Pancreas (tissue), 10 donors: ENCODE results near the gene IL31RA. TPM values are rescaled to one million over a fixed set of nuclear protein-coding genes. Genes with fewer than 3 reads are reported as not detected.

Experiments used
- ATAC-seq, 4 donors: fragments of 200-7000 bp; cut with Tn5 transposase; one replicate each; pipeline versions ENCODE4 v1.8.0 to v1.9.1; 2020; ENCODE audit warnings: mild to moderate bottlenecking in 4 of 4, moderate library complexity in 4 of 4
- DNase-seq, 6 donors: peaks; one replicate each; pipeline ENCODE4 v3.0.0-alpha.2; 2020
- FAIRE-seq: peaks from 2 replicates; lab custom pipeline; 2012; peaks lifted over from hg19 to GRCh38; lab: Jason Lieb, UNC
- H3K27ac ChIP-seq, 4 donors: fragments of 200-600 bp; sonication (generic); 1 replicate in 3 of 4; 2 replicates in 1 of 4; pipeline versions ENCODE4 v1.5.0 to v1.8.0; 2020
- H3K27me3 ChIP-seq, 4 donors: fragments of 200-600 bp; one replicate each; pipeline ENCODE4 v1.8.0; 2021
- H3K36me3 ChIP-seq, 3 donors: fragments of 200-600 bp; sonication (generic) in 1 of 3; one replicate each; pipeline versions ENCODE4 v1.5.0 to v1.8.0; 2020 to 2021
- H3K4me1 ChIP-seq, 3 donors: fragments of 200-600 bp; one replicate each; pipeline ENCODE4 v1.8.0; 2021
- H3K4me3 ChIP-seq, 4 donors: fragments of 200-600 bp; sonication (generic) in 2 of 4; one replicate each; pipeline versions ENCODE4 v1.5.0 to v1.8.0; 2020 to 2021
- H3K9me3 ChIP-seq, 4 donors: fragments of 200-600 bp; one replicate each; pipeline ENCODE4 v1.8.0; 2021
- WGBS, 2 donors: extraction: QIAGEN DNeasy Blood & Tissue Kit; methylation state at CpG; one replicate each; pipeline ENCODE4 v1.1.7; 2013; 5-methylcytosine and 5-hydroxymethylcytosine counted together
- intact Hi-C, 3 donors: fragments of 100-400 bp; cut with DNase I; formaldehyde crosslinking; loops; one replicate each; pipeline versions ENCODE4 v1.11.1 to v1.14.2; 2022
- polyA plus RNA-seq, 2 donors: library from polyadenylated mRNA; stranded (reverse); fragments of 200-250 nt; gene quantifications; one replicate each; pipeline ENCODE4 v1.2.3, GENCODE V29; 2013
- total RNA-seq, 6 donors: library from RNA; stranded (reverse); fragmentation: NEBNext Ultra II Directional in 4 of 6; extraction: Animal tissue kit (Norgen Biotek cat#: 25700) in 4 of 6; gene quantifications; one replicate each; pipeline versions ENCODE4 v1.2.1 to v1.2.4, GENCODE V29; 2021 to 2023
- TF ChIP-seq, protein P1 (sequence below), 4 donors: fragments of 200-600 bp; sonication (generic) in 3 of 4; IDR thresholded peaks; one replicate each; pipeline versions ENCODE4 v1.5.0 to v1.8.0; 2021; ENCODE audit warnings: antibody characterized with exemption in 4 of 4
- donor health status: healthy with polysubstance abuse.
- donor health status: DM: no; HTN: no; CAD: no; lungs with moderate emphysema.
- donor health status: DM: no; HTN: no; CAD: no.
- donor health status: control.
- donor health status: control.
- donor health status: Bipolar disorder and iron deficiency.
- donor health status: DM: yes; HTN: yes; CAD: no.
- donor health status: DM: no; HTN: no; CAD: no.
- donor health status: DM: no; HTN: no; CAD: no.
- donor health status: DM: yes; HTN: yes; CAD: no.

Gene IL31RA
- total and polyA plus RNA-seq, 8 donors, result 0.07 to 0.44 (median 0.24) TPM

DNA sequence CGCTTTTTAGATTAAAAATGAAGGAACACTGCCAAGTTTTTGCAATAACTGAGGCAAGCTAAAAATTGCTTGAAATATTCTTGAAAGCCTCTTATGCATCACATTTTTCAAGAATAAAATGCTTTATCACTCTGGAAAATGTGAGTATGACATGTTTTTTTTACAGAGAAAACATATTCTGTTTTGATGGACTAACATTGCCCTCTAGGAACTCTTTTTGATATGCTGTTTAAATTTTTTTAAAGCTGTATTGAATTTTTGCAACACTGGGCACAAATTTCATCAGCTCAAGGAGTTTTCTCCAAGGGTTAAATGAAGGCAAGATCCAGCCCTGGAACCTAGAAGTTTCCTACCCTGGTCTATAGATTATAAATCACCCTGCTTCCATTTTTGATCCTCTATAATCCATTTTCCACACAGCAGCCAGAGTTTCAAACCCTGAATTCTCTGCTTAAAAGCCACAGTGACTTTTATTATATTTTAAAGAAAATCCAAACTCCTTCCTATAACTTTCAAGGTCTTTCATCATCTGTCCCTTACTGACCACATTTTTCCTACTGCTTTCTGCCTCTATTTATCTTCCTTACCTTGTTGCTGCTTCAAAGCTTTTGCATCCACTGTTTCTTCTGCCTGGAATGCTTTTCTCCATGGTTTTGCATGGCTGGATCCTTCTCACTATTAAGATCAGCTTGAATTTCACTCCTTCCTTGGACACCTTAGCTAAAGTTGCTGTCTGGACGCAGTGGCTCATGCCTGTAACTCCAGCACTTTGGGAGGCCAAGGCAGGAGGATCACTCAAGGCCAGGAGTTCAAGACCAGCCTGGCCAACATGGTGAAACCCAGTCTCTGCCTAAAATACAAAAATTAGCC is 60.9 kb downstream of the IL31RA start:
- FAIRE-seq, result no peak
- Histone ChIP-seq H3K27me3 (no peaks in the 10 kb centered on the region), H3K27ac (no peak overlapping the region), H3K9me3 (no peaks in the 10 kb centered on the region), H3K4me3 (no peak overlapping the region), H3K36me3 (no peaks in the 10 kb centered on the region), H3K4me1 (no peaks in the 10 kb centered on the region)
- intact Hi-C loops, result no loop called here
- TF ChIP-seq, protein P1, sequence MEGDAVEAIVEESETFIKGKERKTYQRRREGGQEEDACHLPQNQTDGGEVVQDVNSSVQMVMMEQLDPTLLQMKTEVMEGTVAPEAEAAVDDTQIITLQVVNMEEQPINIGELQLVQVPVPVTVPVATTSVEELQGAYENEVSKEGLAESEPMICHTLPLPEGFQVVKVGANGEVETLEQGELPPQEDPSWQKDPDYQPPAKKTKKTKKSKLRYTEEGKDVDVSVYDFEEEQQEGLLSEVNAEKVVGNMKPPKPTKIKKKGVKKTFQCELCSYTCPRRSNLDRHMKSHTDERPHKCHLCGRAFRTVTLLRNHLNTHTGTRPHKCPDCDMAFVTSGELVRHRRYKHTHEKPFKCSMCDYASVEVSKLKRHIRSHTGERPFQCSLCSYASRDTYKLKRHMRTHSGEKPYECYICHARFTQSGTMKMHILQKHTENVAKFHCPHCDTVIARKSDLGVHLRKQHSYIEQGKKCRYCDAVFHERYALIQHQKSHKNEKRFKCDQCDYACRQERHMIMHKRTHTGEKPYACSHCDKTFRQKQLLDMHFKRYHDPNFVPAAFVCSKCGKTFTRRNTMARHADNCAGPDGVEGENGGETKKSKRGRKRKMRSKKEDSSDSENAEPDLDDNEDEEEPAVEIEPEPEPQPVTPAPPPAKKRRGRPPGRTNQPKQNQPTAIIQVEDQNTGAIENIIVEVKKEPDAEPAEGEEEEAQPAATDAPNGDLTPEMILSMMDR (IDR thresholded peaks at IDR 0.05), result no peak
- no peak for ATAC-seq
- DNase-seq, result no peak
- WGBS, 2 donors, result 73 to 83% methylated on average over 2 of the region's 2 CpGs

DNA sequence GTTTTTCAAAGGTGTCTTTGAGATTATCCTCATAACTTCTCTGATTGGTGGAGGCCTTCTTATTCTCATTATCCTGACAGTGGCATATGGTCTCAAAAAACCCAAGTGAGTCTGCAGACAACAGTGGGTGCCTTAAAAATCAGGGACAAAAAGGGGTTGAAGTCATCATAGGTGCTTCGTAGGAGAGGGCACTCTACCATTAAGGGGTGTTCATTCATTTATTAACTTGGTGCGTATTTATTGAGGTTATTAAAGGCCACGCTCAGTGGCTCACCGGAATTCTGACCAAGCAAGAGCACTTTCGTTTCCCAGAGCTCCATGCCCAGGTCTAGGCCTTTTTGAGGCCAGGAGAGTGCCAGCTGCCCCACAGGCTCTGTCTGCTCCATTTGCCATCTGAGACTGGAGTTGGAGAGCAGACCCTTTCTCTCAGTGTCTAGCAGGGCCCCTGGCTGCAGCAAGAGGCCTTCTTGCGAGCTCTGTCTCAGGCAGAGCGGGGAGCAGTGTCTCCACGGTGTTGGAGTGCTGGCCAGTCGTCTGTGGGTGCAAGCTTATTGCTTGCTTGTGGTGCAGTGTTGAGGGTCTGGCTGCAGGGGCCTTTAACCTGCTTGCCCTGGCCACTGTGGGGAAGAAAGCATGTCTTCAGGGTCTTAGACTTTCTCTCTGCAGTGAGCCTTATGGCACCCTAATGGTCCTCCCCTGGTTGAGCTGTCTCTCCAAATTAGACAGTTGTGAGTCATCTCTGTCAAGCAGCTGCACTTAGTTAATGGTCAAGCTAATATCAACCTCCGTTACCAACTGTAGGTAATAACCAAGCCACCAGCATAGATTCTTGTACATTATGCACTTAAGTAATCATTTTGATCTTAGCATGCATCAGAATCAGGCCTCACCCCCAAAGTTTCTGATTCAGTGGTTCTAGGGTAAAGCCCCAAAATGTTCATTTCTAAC is 62.6 kb downstream of the IL31RA start:
- H3K27me3 ChIP-seq, result no peaks in the 10 kb centered on the region
- no peak overlapping the region for H3K4me3 ChIP-seq
- TF ChIP-seq, protein P1 (IDR thresholded peaks at IDR 0.05), result no peak
- no peak for DNase-seq
- 89 to 94% methylated on average over 10 of the region's 10 CpGs for WGBS, 2 donors
- no peaks in the 10 kb centered on the region for H3K36me3 ChIP-seq
- intact Hi-C loops, result no loop called here
- H3K4me1 ChIP-seq, result no peaks in the 10 kb centered on the region
- H3K27ac ChIP-seq, result no peak overlapping the region
- no peak for ATAC-seq
- H3K9me3 ChIP-seq, result no peaks in the 10 kb centered on the region
- no peak for FAIRE-seq

DNA sequence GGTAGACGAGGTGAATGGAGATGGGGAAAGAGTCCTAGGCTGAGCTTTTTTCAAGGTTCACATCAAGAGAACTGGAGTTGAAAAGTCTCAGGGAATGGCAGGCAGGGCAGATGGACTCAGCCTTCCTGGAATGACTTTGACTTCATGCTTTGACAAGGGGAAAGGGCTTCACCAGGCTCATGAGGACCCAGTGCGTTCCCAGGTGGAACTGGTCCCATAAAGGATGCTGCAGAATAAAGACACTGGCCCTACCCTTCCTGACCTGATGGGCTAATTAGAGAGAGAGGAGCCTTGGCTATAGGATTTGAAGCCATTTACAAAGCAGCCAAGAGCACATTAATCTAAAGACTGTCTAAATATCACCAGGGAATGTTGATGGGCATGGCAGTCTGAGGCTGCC is 63.8 kb downstream of the IL31RA start:
- TF ChIP-seq, protein P1 (IDR thresholded peaks at IDR 0.05), result no peak
- no peaks in the 10 kb centered on the region for H3K36me3 ChIP-seq
- intact Hi-C loops, result no loop called here
- no peak overlapping the region for H3K27ac ChIP-seq
- no peak overlapping the region for H3K4me3 ChIP-seq
- 93 to 96% methylated on average over 2 of the region's 2 CpGs for WGBS, 2 donors
- no peaks in the 10 kb centered on the region for H3K4me1 ChIP-seq
- ATAC-seq (no peak), DNase-seq (no peak), FAIRE-seq (no peak)
- H3K9me3 ChIP-seq, result no peaks in the 10 kb centered on the region
- H3K27me3 ChIP-seq, result no peaks in the 10 kb centered on the region

DNA sequence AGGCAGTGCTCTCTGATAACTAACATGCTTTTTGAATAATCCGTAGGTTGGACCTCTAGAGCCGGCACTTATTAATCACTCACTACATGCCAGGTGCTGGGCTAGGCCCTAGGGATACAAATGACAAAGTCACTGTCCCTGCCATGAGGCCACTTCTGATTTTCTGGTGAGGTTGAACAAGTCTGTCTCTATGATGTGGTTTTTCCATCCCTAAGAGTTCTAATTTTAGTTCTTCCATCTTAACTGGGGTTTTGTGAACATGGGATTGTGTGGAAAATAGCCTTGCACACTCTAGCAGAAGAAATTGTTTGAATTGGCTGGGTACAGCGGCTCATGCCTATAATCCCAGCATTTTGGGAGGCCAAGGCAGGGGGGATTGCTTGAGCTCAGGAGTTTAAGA is 64.6 kb downstream of the IL31RA start:
- WGBS, 2 donors, result 82% methylated on average over 3 of the region's 3 CpGs
- TF ChIP-seq, protein P1 (IDR thresholded peaks at IDR 0.05), result no peak
- Histone ChIP-seq H3K36me3 (no peaks in the 10 kb centered on the region), H3K9me3 (no peaks in the 10 kb centered on the region), H3K4me1 (no peaks in the 10 kb centered on the region), H3K27ac (no peak overlapping the region), H3K27me3 (no peaks in the 10 kb centered on the region), H3K4me3 (no peak overlapping the region)
- intact Hi-C loops, result no loop called here
- FAIRE-seq, result no peak
- no peak for ATAC-seq
- no peak for DNase-seq
